ENCODE results near the gene RNF40. TPM values are rescaled to one million over a fixed set of nuclear protein-coding genes. Genes with fewer than 3 reads are reported as not detected.
"Not testable (repeated sequence)": the region's sequence is repeated elsewhere in the genome, so short reads cannot be mapped to it uniquely, and the experiment has no call there.

Gene RNF40
- total and polyA plus RNA-seq, 8 donors = 17.5 to 155 (median 54.5) TPM

- intact Hi-C loops (cut with DNase I; ENCODE audit: low total_unique reads) = no loop called here
- no peak overlapping the region for H3K27ac ChIP-seq
- WGBS, 5 donors = 78 to 88% (median 84%) methylated on average over 17 to 34 of the region's 34 CpGs
- no peak for DNase-seq
- no peaks in the 10 kb centered on the region for H3K9me3 ChIP-seq
- no peaks in the 10 kb centered on the region for H3K36me3 ChIP-seq
- no peak for TF ChIP-seq POLR2AphosphoS5 (IDR thresholded peaks at IDR 0.05)
- TF ChIP-seq POLR2A (IDR thresholded peaks at IDR 0.05) = no peak
- no peak for TF ChIP-seq EP300 (IDR thresholded peaks at IDR 0.05)
- TF ChIP-seq CTCF (IDR thresholded peaks at IDR 0.05) = no peak
- peaks cover 0 to 16% (median 0%) of the 10 kb centered on the region in 4 donors for H3K4me1 ChIP-seq
- no peaks in the 10 kb centered on the region for H3K27me3 ChIP-seq
- H3K4me3 ChIP-seq = no peak overlapping the region
These were observed 58.9 kb downstream of the RNF40 start for GRCh38 chr16:30820952-30821421.

- WGBS, 5 donors = 69 to 85% (median 79%) methylated on average over 9 of the region's 9 CpGs
- H3K27me3 ChIP-seq; H3K36me3 ChIP-seq; DNase-seq; intact Hi-C loops (cut with DNase I; ENCODE audit: low total_unique reads); H3K27ac ChIP-seq; H3K9me3 ChIP-seq; H3K4me3 ChIP-seq: not testable (repeated sequence)
- H3K4me1 ChIP-seq = peaks cover 0 to 16% (median 0%) of the 10 kb centered on the region in 4 donors
These were observed 59.3 kb downstream of the RNF40 start for GRCh38 chr16:30821441-30821840.

GRCh38 chr16:30821891-30822290 is 59.8 kb downstream of the RNF40 start:
- DNase-seq = no peak
- TF ChIP-seq CTCF (IDR thresholded peaks at IDR 0.05) (no peak), EP300 (IDR thresholded peaks at IDR 0.05) (no peak), POLR2AphosphoS5 (IDR thresholded peaks at IDR 0.05) (no peak), POLR2A (IDR thresholded peaks at IDR 0.05) (no peak)
- H3K27ac ChIP-seq = no peak overlapping the region
- intact Hi-C loops (cut with DNase I; ENCODE audit: low total_unique reads) = no loop called here
- no peak overlapping the region for H3K4me3 ChIP-seq
- H3K27me3 ChIP-seq = no peaks in the 10 kb centered on the region
- peaks cover 0 to 16% (median 0%) of the 10 kb centered on the region in 4 donors for H3K4me1 ChIP-seq
- no peaks in the 10 kb centered on the region for H3K36me3 ChIP-seq
- WGBS, 5 donors = 88 to 92% (median 91%) methylated on average over 17 of the region's 17 CpGs
- H3K9me3 ChIP-seq = no peaks in the 10 kb centered on the region

Small RNA genes lying within 50 kb of the gene (small RNA-seq; reads per million reads assigned to genes)
- 0 reads per million in 4 donors for gene RF00017

Other genes starting within 250 kb of the RNF40 start
- gene ZNF768, start 235.8 kb upstream of the RNF40 start, total RNA-seq = 10 to 100 TPM; 11.9 to 75.0 (median 30.0) TPM
- 10 to 100 TPM; 27.0 to 33.2 (median 32.7) TPM for gene ZNF768, start 235.8 kb upstream of the RNF40 start, polyA plus RNA-seq
- gene ZNF747, start 227.5 kb upstream of the RNF40 start, total RNA-seq = 10 to 100 TPM; 10.3 to 18.7 (median 12.9) TPM
- gene ZNF747, start 227.5 kb upstream of the RNF40 start, polyA plus RNA-seq = 1 to 10 TPM; 6.2 to 7.8 (median 7.3) TPM
- 100 to 1,000 TPM in 1 of 5 donors, 10 to 100 TPM in 3, 1 to 10 TPM in 1; 3.5 to 107 (median 13.4) TPM for gene ZNF764, start 203.9 kb upstream of the RNF40 start, total RNA-seq
- gene ZNF764, start 203.9 kb upstream of the RNF40 start, polyA plus RNA-seq = 1 to 10 TPM; 3.9 to 7.8 (median 6.8) TPM
- gene ZNF688, start 190.6 kb upstream of the RNF40 start, total RNA-seq = 100 to 1,000 TPM in 1 of 5 donors, 10 to 100 TPM in 3, 1 to 10 TPM in 1; 9.4 to 123 (median 18.3) TPM
- gene ZNF688, start 190.6 kb upstream of the RNF40 start, polyA plus RNA-seq = 10 to 100 TPM; 25.2 to 26.1 (median 25.3) TPM
- 10 to 100 TPM in 3 of 5 donors, 1 to 10 TPM in 2; 7.8 to 49.0 (median 10.3) TPM for gene ZNF785, start 176.6 kb upstream of the RNF40 start, total RNA-seq
- gene ZNF785, start 176.6 kb upstream of the RNF40 start, polyA plus RNA-seq = 1 to 10 TPM; 3.8 to 5.4 (median 4.6) TPM
- gene ZNF689, start 151.9 kb upstream of the RNF40 start, total RNA-seq = 10 to 100 TPM in 2 of 5 donors, 1 to 10 TPM in 2, under 1 TPM in 1; 0.58 to 86.4 (median 7.1) TPM
- gene ZNF689, start 151.9 kb upstream of the RNF40 start, polyA plus RNA-seq = 1 to 10 TPM; 2.0 to 4.4 (median 3.1) TPM
- 100 to 1,000 TPM in 2 of 5 donors, 10 to 100 TPM in 2, 1 to 10 TPM in 1; 9.0 to 123 (median 93.9) TPM for gene PRR14, start 111.4 kb upstream of the RNF40 start, total RNA-seq
- 10 to 100 TPM; 69.8 to 79.7 (median 79.6) TPM for gene PRR14, start 111.4 kb upstream of the RNF40 start, polyA plus RNA-seq
- gene FBRS, start 103.9 kb upstream of the RNF40 start, total RNA-seq = 100 to 1,000 TPM in 1 of 5 donors, 10 to 100 TPM in 4; 20.4 to 185 (median 28.6) TPM
- 10 to 100 TPM; 19.7 to 35.9 (median 24.0) TPM for gene FBRS, start 103.9 kb upstream of the RNF40 start, polyA plus RNA-seq
- gene SRCAP, start 63.2 kb upstream of the RNF40 start, total RNA-seq = 10 to 100 TPM; 23.3 to 70.1 (median 56.8) TPM
- gene SRCAP, start 63.2 kb upstream of the RNF40 start, polyA plus RNA-seq = 10 to 100 TPM in 1 of 3 donors, 1 to 10 TPM in 2; 1.2 to 12.1 (median 4.4) TPM
- 100 to 1,000 TPM in 1 of 5 donors, 10 to 100 TPM in 4; 18.2 to 104 (median 28.0) TPM for gene PHKG2, start 13.9 kb upstream of the RNF40 start, total RNA-seq
- gene PHKG2, start 13.9 kb upstream of the RNF40 start, polyA plus RNA-seq = 10 to 100 TPM; 29.3 to 41.5 (median 35.6) TPM
- gene CFAP119, start 260 bp upstream of the RNF40 start, total RNA-seq = 10 to 100 TPM in 2 of 5 donors, 1 to 10 TPM in 1, not detected in 2; 2.0 to 71.2 (median 13.9) TPM
- gene CFAP119, start 260 bp upstream of the RNF40 start, polyA plus RNA-seq = 10 to 100 TPM in 1 of 3 donors, 1 to 10 TPM in 2; 8.9 to 11.4 (median 9.4) TPM
- gene ZNF629, start 24.9 kb downstream of the RNF40 start, total RNA-seq = 10 to 100 TPM; 10.7 to 21.3 (median 18.3) TPM
- gene ZNF629, start 24.9 kb downstream of the RNF40 start, polyA plus RNA-seq = 1 to 10 TPM; 4.4 to 5.9 (median 4.9) TPM
- gene BCL7C, start 131.8 kb downstream of the RNF40 start, total RNA-seq = 10 to 100 TPM; 12.2 to 44.6 (median 21.6) TPM
- gene BCL7C, start 131.8 kb downstream of the RNF40 start, polyA plus RNA-seq = 10 to 100 TPM; 39.5 to 58.2 (median 48.4) TPM
- gene CTF1, start 134.3 kb downstream of the RNF40 start, total RNA-seq = 1 to 10 TPM in 1 of 5 donors, under 1 TPM in 2, not detected in 2; 0.29 to 2.3 (median 0.55) TPM
- gene CTF1, start 134.3 kb downstream of the RNF40 start, polyA plus RNA-seq = 1 to 10 TPM; 2.1 to 4.5 (median 2.9) TPM
- gene FBXL19, start 161.2 kb downstream of the RNF40 start, total RNA-seq = 100 to 1,000 TPM in 1 of 5 donors, 10 to 100 TPM in 1, 1 to 10 TPM in 3; 6.7 to 252 (median 9.7) TPM
- gene FBXL19, start 161.2 kb downstream of the RNF40 start, polyA plus RNA-seq = 10 to 100 TPM in 1 of 3 donors, 1 to 10 TPM in 2; 5.8 to 12.7 (median 8.2) TPM
- gene ORAI3, start 186.7 kb downstream of the RNF40 start, total RNA-seq = 10 to 100 TPM in 2 of 5 donors, 1 to 10 TPM in 2, not detected in 1; 6.7 to 14.0 (median 11.2) TPM
- 10 to 100 TPM in 2 of 3 donors, 1 to 10 TPM in 1; 7.8 to 26.0 (median 10.5) TPM for gene ORAI3, start 186.7 kb downstream of the RNF40 start, polyA plus RNA-seq
- 10 to 100 TPM in 3 of 5 donors, 1 to 10 TPM in 2; 4.4 to 22.2 (median 19.2) TPM for gene SETD1A, start 195.4 kb downstream of the RNF40 start, total RNA-seq
- 1 to 10 TPM; 5.2 to 7.5 (median 5.9) TPM for gene SETD1A, start 195.4 kb downstream of the RNF40 start, polyA plus RNA-seq
- gene HSD3B7, start 222.9 kb downstream of the RNF40 start, total RNA-seq = 10 to 100 TPM in 3 of 5 donors, 1 to 10 TPM in 2; 2.9 to 52.7 (median 13.4) TPM
- gene HSD3B7, start 222.9 kb downstream of the RNF40 start, polyA plus RNA-seq = 10 to 100 TPM in 1 of 3 donors, 1 to 10 TPM in 2; 4.3 to 19.5 (median 7.3) TPM
- gene STX1B, start 248.3 kb downstream of the RNF40 start, total RNA-seq = under 1 TPM in 1 of 5 donors, not detected in 4; 0.55 TPM
- under 1 TPM; 0.15 to 1.00 (median 0.78) TPM for gene STX1B, start 248.3 kb downstream of the RNF40 start, polyA plus RNA-seq